Mucosa of descending colon (tissue), 3 donors: Measurements from ENCODE around the gene SNAPC5. TPM values are rescaled to one million over a fixed set of nuclear protein-coding genes. Genes with fewer than 3 reads are reported as not detected.
"Not testable (repeated sequence)": the region's sequence is repeated elsewhere in the genome, so short reads cannot be mapped to it uniquely, and the experiment has no call there.

Experiments
- ATAC-seq: fragments of 200-7000 bp; cut with Tn5 transposase; one replicate; pipeline ENCODE4 v1.9.1; 2020; ENCODE audit warnings: mild to moderate bottlenecking, moderate library complexity
- DNase-seq, 3 donors: peaks; one replicate each; pipeline ENCODE4 v3.0.0-alpha.2; 2020
- H3K36me3 ChIP-seq: fragments of 200-600 bp; one replicate; pipeline ENCODE4 v1.8.0; 2021; ENCODE audit warnings: low read depth, mild to moderate bottlenecking
- H3K4me1 ChIP-seq: fragments of 200-600 bp; one replicate; pipeline ENCODE4 v1.8.0; 2021; ENCODE audit warnings: low read depth, mild to moderate bottlenecking
- H3K4me3 ChIP-seq: fragments of 200-600 bp; one replicate; pipeline ENCODE4 v1.8.0; 2021; ENCODE audit warnings: mild to moderate bottlenecking
- H3K9me3 ChIP-seq: fragments of 200-600 bp; one replicate; pipeline ENCODE4 v1.8.0; 2021; ENCODE audit warnings: mild to moderate bottlenecking
- CTCF ChIP-seq: fragments of 200-600 bp; IDR thresholded peaks from one replicate; pipeline ENCODE4 v1.8.0; 2022; ENCODE audit warnings: antibody characterized with exemption, mild to moderate bottlenecking
- intact Hi-C, 2 donors: fragments of 100-400 bp; cut with DNase I in 1 of 2; cut with micrococcal nuclease in 1 of 2; formaldehyde crosslinking; loops; one replicate each; pipeline versions ENCODE4 v1.11.0 to v1.11.1; 2022; cut with DNase I, micrococcal nuclease
- total RNA-seq, 3 donors: library from RNA; stranded (reverse); fragmentation: NEBNext Ultra II Directional in 2 of 3; extraction: Animal tissue kit (Norgen Biotek cat#: 25700) in 2 of 3; gene quantifications; one replicate each; pipeline versions ENCODE4 v1.2.1 to v1.2.4, GENCODE V29; 2021 to 2023
- donor health status: DM: no; HTN: no; CAD: no; lungs with moderate emphysema.
- donor health status: DM: no; HTN: no; CAD: no.
- donor health status: DM: no; HTN: yes; CAD: no.

SNAPC5 gene
- total RNA-seq, 3 donors from 2014 or later, result 17.5 to 31.8 (median 21.1) TPM

GRCh38 chr15:66474135-66474534, 23.4 kb downstream of the SNAPC5 start:
- H3K4me3 ChIP-seq, result no peak overlapping the region
- intact Hi-C loops, result no loop called here
- ATAC-seq, result no peak
- DNase-seq, result no peak
- no peak for TF ChIP-seq CTCF
- H3K36me3 ChIP-seq, result no peaks in the 10 kb centered on the region
- no peaks in the 10 kb centered on the region for H3K9me3 ChIP-seq
- no peaks in the 10 kb centered on the region for H3K4me1 ChIP-seq

GRCh38 chr15:66472176-66472999, 25.2 kb downstream of the SNAPC5 start:
- DNase-seq, result peak in 1 of 3 donors; percentile 10
- TF ChIP-seq CTCF, result no peak
- no peaks in the 10 kb centered on the region for H3K9me3 ChIP-seq
- H3K4me3 ChIP-seq, result no peak overlapping the region
- no peak for ATAC-seq
- H3K4me1 ChIP-seq, result no peaks in the 10 kb centered on the region
- H3K36me3 ChIP-seq, result no peaks in the 10 kb centered on the region
- intact Hi-C loops, result no loop called here

- DNase-seq, H3K4me1 ChIP-seq, H3K4me3 ChIP-seq, intact Hi-C loops, ATAC-seq, H3K36me3 ChIP-seq, H3K9me3 ChIP-seq: not testable (repeated sequence)
Measured at GRCh38 chr15:66470825-66471224, 26.7 kb downstream of the SNAPC5 start.

GRCh38 chr15:66467162-66468040, 30.2 kb downstream of the SNAPC5 start:
- ATAC-seq, H3K9me3 ChIP-seq, H3K4me1 ChIP-seq, intact Hi-C loops, H3K36me3 ChIP-seq, DNase-seq, H3K4me3 ChIP-seq: not testable (repeated sequence)

- H3K9me3 ChIP-seq, ATAC-seq, H3K36me3 ChIP-seq, H3K4me3 ChIP-seq, H3K4me1 ChIP-seq, DNase-seq, intact Hi-C loops: not testable (repeated sequence)
Measured at GRCh38 chr15:66465294-66465693, 32.3 kb downstream of the SNAPC5 start.

- TF ChIP-seq CTCF, result no peak
- Histone ChIP-seq H3K9me3 (no peaks in the 10 kb centered on the region), H3K4me3 (no peak overlapping the region), H3K36me3 (no peaks in the 10 kb centered on the region), H3K4me1 (no peaks in the 10 kb centered on the region)
- peak; percentile 42 for ATAC-seq
- no peak for DNase-seq
- intact Hi-C loops, result no loop called here
Measured at GRCh38 chr15:66462627-66463026, 34.9 kb downstream of the SNAPC5 start.

- no peaks in the 10 kb centered on the region for H3K36me3 ChIP-seq
- no peaks in the 10 kb centered on the region for H3K4me1 ChIP-seq
- ATAC-seq (peak; percentile 82), DNase-seq (peak in 1 of 3 donors; percentile 20)
- no peak overlapping the region for H3K4me3 ChIP-seq
- intact Hi-C loops, result no loop called here
- H3K9me3 ChIP-seq, result no peaks in the 10 kb centered on the region
- TF ChIP-seq CTCF, result no peak
Measured at GRCh38 chr15:66461917-66462316, 35.6 kb downstream of the SNAPC5 start.

- ATAC-seq, H3K36me3 ChIP-seq, H3K4me3 ChIP-seq, H3K4me1 ChIP-seq, H3K9me3 ChIP-seq, intact Hi-C loops, DNase-seq: not testable (repeated sequence)
Measured at GRCh38 chr15:66461294-66461693, 36.3 kb downstream of the SNAPC5 start.
